ENCODE measurements around the gene CACNA2D1.
"Not testable (repeated sequence)": the region's sequence is repeated elsewhere in the genome, so short reads cannot be mapped to it uniquely, and the experiment has no call there.

CACNA2D1 gene

GRCh38 chr7:82433507-82433906, 10.1 kb downstream of the CACNA2D1 start:
- no peak for FAIRE-seq

- FAIRE-seq, result not testable (repeated sequence)
Observed at GRCh38 chr7:82432743-82433142, 10.8 kb downstream of the CACNA2D1 start.

- no peak for FAIRE-seq
Observed at GRCh38 chr7:82430500-82431465, 12.8 kb downstream of the CACNA2D1 start.

- no peak for FAIRE-seq
Observed at GRCh38 chr7:82429408-82429807, 14.2 kb downstream of the CACNA2D1 start.

GRCh38 chr7:82428186-82428961, 15.2 kb downstream of the CACNA2D1 start:
- no peak for FAIRE-seq

GRCh38 chr7:82423446-82423845, 20.1 kb downstream of the CACNA2D1 start:
- FAIRE-seq, result no peak

GRCh38 chr7:82419200-82419599, 24.4 kb downstream of the CACNA2D1 start:
- no peak for FAIRE-seq

GRCh38 chr7:82417898-82418297, 25.7 kb downstream of the CACNA2D1 start:
- FAIRE-seq, result no peak

- no peak for FAIRE-seq
Observed at GRCh38 chr7:82416402-82416801, 27.2 kb downstream of the CACNA2D1 start.

- no peak for FAIRE-seq
Observed at GRCh38 chr7:82414389-82414788, 29.2 kb downstream of the CACNA2D1 start.

GRCh38 chr7:82413237-82413636, 30.3 kb downstream of the CACNA2D1 start:
- no peak for FAIRE-seq

GRCh38 chr7:82411732-82412131, 31.8 kb downstream of the CACNA2D1 start:
- no peak for FAIRE-seq

GRCh38 chr7:82410461-82410860, 33.1 kb downstream of the CACNA2D1 start:
- FAIRE-seq, result no peak

GRCh38 chr7:82406937-82407336, 36.6 kb downstream of the CACNA2D1 start:
- FAIRE-seq, result no peak

- FAIRE-seq, result no peak
Observed at GRCh38 chr7:82405301-82405700, 38.3 kb downstream of the CACNA2D1 start.

- FAIRE-seq, result no peak
Observed at GRCh38 chr7:82404652-82405051, 38.9 kb downstream of the CACNA2D1 start.

GRCh38 chr7:82404094-82404493, 39.5 kb downstream of the CACNA2D1 start:
- no peak for FAIRE-seq

- no peak for FAIRE-seq
Observed at GRCh38 chr7:82397879-82398524, 45.6 kb downstream of the CACNA2D1 start.

- no peak for FAIRE-seq
Observed at GRCh38 chr7:82396343-82396742, 47.2 kb downstream of the CACNA2D1 start.

- no peak for FAIRE-seq
Observed at GRCh38 chr7:82395147-82395546, 48.4 kb downstream of the CACNA2D1 start.

- FAIRE-seq, result no peak
Observed at GRCh38 chr7:82393840-82394220, 49.7 kb downstream of the CACNA2D1 start.

GRCh38 chr7:82393076-82393839, 50.3 kb downstream of the CACNA2D1 start:
- peak; percentile 14 for FAIRE-seq
